Neuronal stem cell (in vitro differentiated cells): ENCODE results near the gene VAC14.
"Not testable (repeated sequence)": the region's sequence is repeated elsewhere in the genome, so short reads cannot be mapped to it uniquely, and the experiment has no call there.

Experiments
- DNase-seq: peaks from one replicate; pipeline ENCODE4 v3.0.0-alpha.2; 2013; ENCODE audit warnings: low spot score
- H2AFZ ChIP-seq: one replicate; pipeline ENCODE4 v1.6.1; 2013; ENCODE audit warnings: mild to moderate bottlenecking, low read length, inconsistent platforms
- H2AK5ac ChIP-seq: 2 replicates; pipeline ENCODE4 v1.6.1; 2013; ENCODE audit warnings: low read depth, mild to moderate bottlenecking, inconsistent platforms, low read length, moderate library complexity, mixed read lengths
- H2BK120ac ChIP-seq: 2 replicates; pipeline ENCODE4 v1.6.1; 2013; ENCODE audit warnings: low read depth, mild to moderate bottlenecking, inconsistent platforms, low read length, moderate library complexity, mixed read lengths
- H2BK12ac ChIP-seq: one replicate; pipeline ENCODE4 v1.6.1; 2013; ENCODE audit warnings: low read length, inconsistent platforms
- H2BK15ac ChIP-seq: 2 replicates; pipeline ENCODE4 v1.6.1; 2013; ENCODE audit warnings: mild to moderate bottlenecking, low read length, inconsistent platforms, mixed read lengths
- H2BK5ac ChIP-seq: one replicate; pipeline ENCODE4 v1.6.1; 2013; ENCODE audit warnings: inconsistent platforms, mild to moderate bottlenecking, low read length, moderate library complexity
- H3K14ac ChIP-seq: one replicate; pipeline ENCODE4 v1.6.1; 2013; ENCODE audit warnings: low read length, inconsistent platforms
- H3K18ac ChIP-seq: 2 replicates; pipeline ENCODE4 v1.6.1; 2013; ENCODE audit warnings: low read length, inconsistent platforms
- H3K23ac ChIP-seq: 2 replicates; pipeline ENCODE4 v1.6.1; 2013; ENCODE audit warnings: low read depth, mild to moderate bottlenecking, mixed read lengths, low read length, inconsistent platforms; ENCODE audit not compliant: poor library complexity
- H3K27ac ChIP-seq: replicated peaks from 3 replicates; pipeline ENCODE4 v1.5.1; 2013; ENCODE audit warnings: low read length, inconsistent platforms
- H3K27me3 ChIP-seq, 3 experiments: 2 replicates each; pipeline ENCODE4 v1.6.1; 2013; ENCODE audit warnings: low read length in 3 of 3, mild to moderate bottlenecking in 2 of 3, inconsistent platforms in 1 of 3, low read depth in 1 of 3, mixed read lengths in 1 of 3, moderate library complexity in 1 of 3; ENCODE audit not compliant: control insufficient read depth in 3 of 3, insufficient read depth in 3 of 3
- H3K36me3 ChIP-seq, 2 donors: replicated peaks in 1 of 2; 2 replicates each; pipeline ENCODE4 v1.6.1; 2013; ENCODE audit warnings: low read length in 2 of 2; ENCODE audit not compliant: control insufficient read depth in 2 of 2, insufficient read depth in 2 of 2
- H3K4ac ChIP-seq: 2 replicates; pipeline ENCODE4 v1.6.1; 2013; ENCODE audit warnings: inconsistent platforms, mild to moderate bottlenecking, low read length, moderate library complexity
- H3K4me1 ChIP-seq, 2 donors: 1 replicate in 1 of 2; 2 replicates in 1 of 2; pipeline ENCODE4 v1.6.1; 2013; ENCODE audit warnings: low read length in 2 of 2, low read depth in 1 of 2; ENCODE audit not compliant: control insufficient read depth in 2 of 2, insufficient read depth in 1 of 2
- H3K4me2 ChIP-seq: one replicate; pipeline ENCODE4 v1.6.1; 2013; ENCODE audit warnings: mild to moderate bottlenecking, low read length, inconsistent platforms; ENCODE audit not compliant: insufficient read depth, poor library complexity, severe bottlenecking
- H3K4me3 ChIP-seq, 2 donors: 2 replicates each; pipeline ENCODE4 v1.5.1; 2013; ENCODE audit warnings: low read length in 2 of 2, mild to moderate bottlenecking in 2 of 2, inconsistent platforms in 1 of 2, moderate library complexity in 1 of 2
- H3K79me1 ChIP-seq: one replicate; pipeline ENCODE4 v1.6.1; 2013; ENCODE audit warnings: low read depth, mild to moderate bottlenecking, inconsistent platforms, low read length, moderate library complexity
- H3K9ac ChIP-seq: one replicate; pipeline ENCODE4 v1.6.1; 2013; ENCODE audit warnings: mild to moderate bottlenecking, low read depth, low read length, inconsistent platforms; ENCODE audit not compliant: poor library complexity
- H3K9me3 ChIP-seq, 2 donors: replicated peaks in 1 of 2; 2 replicates each; pipeline versions ENCODE3 to v1.6.1; 2013; ENCODE audit warnings: low read length in 2 of 2, mild to moderate bottlenecking in 2 of 2, inconsistent platforms in 1 of 2, low read depth in 1 of 2, mixed read lengths in 1 of 2, moderate library complexity in 1 of 2; ENCODE audit not compliant: control insufficient read depth in 2 of 2, insufficient read depth in 1 of 2
- H4K8ac ChIP-seq: one replicate; pipeline ENCODE4 v1.6.1; 2013; ENCODE audit warnings: low read depth, mild to moderate bottlenecking, inconsistent platforms, low read length, moderate library complexity
- H4K91ac ChIP-seq: one replicate; pipeline ENCODE4 v1.6.1; 2013; ENCODE audit warnings: low read length, low read depth, mild to moderate bottlenecking, inconsistent platforms; ENCODE audit not compliant: poor library complexity
- WGBS, 2 donors: extraction: QIAGEN DNeasy Blood & Tissue Kit; methylation state at CpG; one replicate each; pipeline ENCODE4 v1.1.7; 2013; ENCODE audit warnings: missing lambda C conversion rate in 2 of 2, mixed read lengths in 1 of 2; ENCODE audit not compliant: insufficient read length in 2 of 2, insufficient replicate concordance in 1 of 2; ENCODE audit errors: extremely low coverage in 2 of 2; 5-methylcytosine and 5-hydroxymethylcytosine counted together

VAC14 gene

GRCh38 chr16:70745536-70746025, 55.4 kb downstream of the VAC14 start:
- Histone ChIP-seq H3K14ac (no peak overlapping the region), H3K18ac (no peak overlapping the region), H3K27me3 (no peaks in the 10 kb centered on the region), H3K23ac (peak overlapping the region; percentile 67), H3K79me1 (no peaks in the 10 kb centered on the region), H3K9ac (peak overlapping the region; percentile 52), H3K27ac (no peak overlapping the region), H3K36me3 (peaks cover 12 to 48% of the 10 kb centered on the region in 2 donors), H3K4me2 (no peak overlapping the region), H4K8ac (no peak overlapping the region), H2BK12ac (no peak overlapping the region), H3K9me3 (peaks cover 3 to 4% of the 10 kb centered on the region in 2 donors), H3K4me1 (peaks cover 11 to 34% of the 10 kb centered on the region in 2 donors), H2AK5ac (no peak overlapping the region), H3K4ac (no peak overlapping the region), H2BK15ac (no peak overlapping the region), H4K91ac (no peak overlapping the region), H3K4me3 (no peak overlapping the region), H2AFZ (no peak overlapping the region), H2BK5ac (no peak overlapping the region), H2BK120ac (no peak overlapping the region)
- no peak for DNase-seq
- WGBS, 2 donors = no CpG with 5 or more reads among the region's 6 CpGs

GRCh38 chr16:70744366-70744765, 56.6 kb downstream of the VAC14 start:
- Histone ChIP-seq H3K4ac (no peak overlapping the region), H2BK5ac (no peak overlapping the region)
- no peak for DNase-seq

GRCh38 chr16:70743791-70744190, 57.2 kb downstream of the VAC14 start:
- Histone ChIP-seq H3K23ac (no peak overlapping the region), H3K79me1 (no peaks in the 10 kb centered on the region), H3K9ac (no peak overlapping the region), H3K36me3 (peaks cover 12 to 53% of the 10 kb centered on the region in 2 donors), H2AK5ac (no peak overlapping the region), H3K4ac (no peak overlapping the region), H2BK12ac (no peak overlapping the region), H2BK5ac (no peak overlapping the region), H4K91ac (no peak overlapping the region), H3K14ac (no peak overlapping the region), H2BK15ac (no peak overlapping the region), H3K4me2 (no peak overlapping the region), H3K27ac (no peak overlapping the region), H3K27me3 (no peaks in the 10 kb centered on the region), H3K4me3 (no peak overlapping the region), H3K18ac (peak overlapping the region; percentile 29), H2AFZ (no peak overlapping the region), H3K4me1 (peaks cover 0 to 18% of the 10 kb centered on the region in 2 donors), H2BK120ac (no peak overlapping the region), H4K8ac (no peak overlapping the region), H3K9me3 (peaks cover 3 to 4% of the 10 kb centered on the region in 2 donors)
- no CpG with 5 or more reads among the region's 10 CpGs for WGBS, 2 donors
- DNase-seq = no peak

More at GRCh38 chr16:70744366-70744765, 56.6 kb downstream of the VAC14 start:
- Histone ChIP-seq H4K91ac (no peak overlapping the region), H2BK12ac (no peak overlapping the region), H3K4me1 (peaks cover 0 to 24% of the 10 kb centered on the region in 2 donors), H3K14ac (no peak overlapping the region), H2AK5ac (no peak overlapping the region), H4K8ac (no peak overlapping the region), H3K27ac (no peak overlapping the region), H3K4me3 (no peak overlapping the region), H2BK15ac (no peak overlapping the region), H3K9ac (no peak overlapping the region), H3K36me3 (peaks cover 12 to 52% of the 10 kb centered on the region in 2 donors), H2BK120ac (no peak overlapping the region), H3K23ac (no peak overlapping the region), H2AFZ (no peak overlapping the region), H3K9me3 (peaks cover 3 to 4% of the 10 kb centered on the region in 2 donors), H3K18ac (no peak overlapping the region), H3K27me3 (no peaks in the 10 kb centered on the region), H3K79me1 (no peaks in the 10 kb centered on the region), H3K4me2 (no peak overlapping the region)
- no CpG with 5 or more reads among the region's 9 CpGs for WGBS, 2 donors

DNA sequence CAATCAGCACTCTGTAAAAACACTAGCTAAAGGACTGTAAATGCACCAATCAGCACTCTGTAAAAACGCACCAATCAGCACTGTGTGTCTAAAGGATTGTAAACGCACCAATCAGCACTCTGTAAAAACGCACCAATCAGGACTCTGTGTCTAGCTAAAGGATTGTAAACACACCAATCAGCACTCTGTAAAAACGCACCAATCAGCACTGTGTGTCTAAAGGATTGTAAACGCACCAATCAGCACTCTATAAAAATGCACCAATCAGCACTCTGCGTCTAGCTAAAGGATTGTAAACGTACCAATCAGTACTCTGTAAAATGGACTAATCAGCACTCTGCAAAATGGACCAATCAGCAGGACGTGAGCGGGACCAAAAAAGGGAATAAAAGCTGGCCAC, 58.0 kb downstream of the VAC14 start:
- not testable (repeated sequence) for H2AK5ac ChIP-seq, H4K91ac ChIP-seq, DNase-seq, H2BK5ac ChIP-seq, H3K4ac ChIP-seq, H3K9ac ChIP-seq, H2BK15ac ChIP-seq, H3K4me2 ChIP-seq, H2AFZ ChIP-seq, H2BK12ac ChIP-seq, H3K18ac ChIP-seq, H3K27ac ChIP-seq, H2BK120ac ChIP-seq, H3K14ac ChIP-seq, H3K23ac ChIP-seq, H3K9me3 ChIP-seq, H3K79me1 ChIP-seq, H4K8ac ChIP-seq, H3K27me3 ChIP-seq, H3K4me3 ChIP-seq
- no CpG with 5 or more reads among the region's 9 CpGs for WGBS, 2 donors
- peaks cover 12 to 53% of the 10 kb centered on the region in 2 donors for H3K36me3 ChIP-seq
- peaks cover 0 to 12% of the 10 kb centered on the region in 2 donors for H3K4me1 ChIP-seq
